Adrenal gland (tissue), 5 donors: Measurements from ENCODE around the gene BARHL1.

Source experiments
- POLR2A ChIP-seq, 2 donors: fragments of 450-650 bp; IDR thresholded peaks; one replicate each; pipeline ENCODE4 v1.6.1; 2017; ENCODE audit warnings: antibody characterized with exemption in 2 of 2, mild to moderate bottlenecking in 2 of 2, moderate library complexity in 1 of 2
- TF ChIP-seq, protein P1 (sequence below), 6 experiments: fragments of 450-650 bp in 4 of 6; fragments of 200-600 bp in 2 of 6; sonication (generic) in 1 of 6; IDR thresholded peaks; 1 replicate in 5 of 6; 2 replicates in 1 of 6; pipeline versions ENCODE4 v1.5.1 to v1.8.0; 2016 to 2021; ENCODE audit warnings: antibody characterized with exemption in 6 of 6, mild to moderate bottlenecking in 2 of 6, moderate library complexity in 1 of 6
- donor health status: DM: no; HTN: no; CAD: no.

DNA sequence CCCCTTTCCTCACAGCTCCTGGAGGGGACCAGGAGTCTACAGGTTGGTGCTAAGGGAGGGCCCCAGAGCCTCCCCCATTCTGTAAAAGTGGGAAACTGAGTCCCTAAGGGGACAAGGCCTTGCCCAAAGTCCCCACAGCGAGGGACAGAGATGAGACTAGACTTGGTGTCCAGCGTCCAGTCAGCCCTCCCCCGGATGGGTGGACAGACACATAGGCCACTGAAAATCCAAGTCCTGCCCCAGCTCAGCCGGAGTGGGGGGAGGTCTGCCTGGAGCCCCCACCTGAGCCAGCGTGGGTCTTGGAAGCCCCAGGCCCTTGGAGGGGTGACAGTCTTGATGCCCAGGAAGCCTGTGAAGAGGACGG lies 5.2 kb downstream of the BARHL1 start:
- TF ChIP-seq, protein P1, sequence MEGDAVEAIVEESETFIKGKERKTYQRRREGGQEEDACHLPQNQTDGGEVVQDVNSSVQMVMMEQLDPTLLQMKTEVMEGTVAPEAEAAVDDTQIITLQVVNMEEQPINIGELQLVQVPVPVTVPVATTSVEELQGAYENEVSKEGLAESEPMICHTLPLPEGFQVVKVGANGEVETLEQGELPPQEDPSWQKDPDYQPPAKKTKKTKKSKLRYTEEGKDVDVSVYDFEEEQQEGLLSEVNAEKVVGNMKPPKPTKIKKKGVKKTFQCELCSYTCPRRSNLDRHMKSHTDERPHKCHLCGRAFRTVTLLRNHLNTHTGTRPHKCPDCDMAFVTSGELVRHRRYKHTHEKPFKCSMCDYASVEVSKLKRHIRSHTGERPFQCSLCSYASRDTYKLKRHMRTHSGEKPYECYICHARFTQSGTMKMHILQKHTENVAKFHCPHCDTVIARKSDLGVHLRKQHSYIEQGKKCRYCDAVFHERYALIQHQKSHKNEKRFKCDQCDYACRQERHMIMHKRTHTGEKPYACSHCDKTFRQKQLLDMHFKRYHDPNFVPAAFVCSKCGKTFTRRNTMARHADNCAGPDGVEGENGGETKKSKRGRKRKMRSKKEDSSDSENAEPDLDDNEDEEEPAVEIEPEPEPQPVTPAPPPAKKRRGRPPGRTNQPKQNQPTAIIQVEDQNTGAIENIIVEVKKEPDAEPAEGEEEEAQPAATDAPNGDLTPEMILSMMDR (IDR thresholded peaks at IDR 0.05): no peak
- no peak for TF ChIP-seq POLR2A (IDR thresholded peaks at IDR 0.05)
